Inflammatory macrophage (primary cell): ENCODE data around the gene AQP9.
"Not testable (repeated sequence)": the region's sequence is repeated elsewhere in the genome, so short reads cannot be mapped to it uniquely, and the experiment has no call there.

Experiments used
- DNase-seq, 2 donors: peaks; one replicate each; pipeline ENCODE4 v3.0.0-alpha.2; 2020 to 2022
- total RNA-seq, 18 experiments: gene quantifications; one replicate each; lab custom pipeline; 2026; ENCODE audit warnings: mixed read lengths in 6 of 18, inconsistent platforms in 2 of 18; lab: John Stamatoyannopoulos, UW

AQP9 gene
- total RNA-seq: 324 to 2,003 (median 653) reads per million in 18 experiments

GRCh38 chr15:58138106-58138505 is at the start of gene AQP9:
AQP9 (plus strand) TSS chr15:58138381; CDS start chr15:58138566, 185 bp downstream.
- DNase-seq: peak; percentile 67 to 72

GRCh38 chr15:58095415-58095814 is 42.8 kb upstream of the AQP9 start:
- no peak for DNase-seq

GRCh38 chr15:58096529-58097084 is 41.6 kb upstream of the AQP9 start:
- DNase-seq: no peak

- no peak for DNase-seq
Observed at GRCh38 chr15:58103482-58103881, 34.7 kb upstream of the AQP9 start.

GRCh38 chr15:58108117-58108516 is 30.1 kb upstream of the AQP9 start:
- DNase-seq: no peak

- peak; percentile 94 to 95 for DNase-seq
Observed at GRCh38 chr15:58109419-58109818, 28.8 kb upstream of the AQP9 start.

GRCh38 chr15:58110999-58111717 is 27.0 kb upstream of the AQP9 start:
- no peak for DNase-seq

- no peak for DNase-seq
Observed at GRCh38 chr15:58111718-58112104, 26.5 kb upstream of the AQP9 start.

GRCh38 chr15:58113358-58113757 is 24.8 kb upstream of the AQP9 start:
- DNase-seq: not testable (repeated sequence)

- no peak for DNase-seq
Observed at GRCh38 chr15:58114388-58114787, 23.8 kb upstream of the AQP9 start.

- DNase-seq: peak; percentile 51 to 66
Observed at GRCh38 chr15:58114812-58115211, 23.4 kb upstream of the AQP9 start.

- DNase-seq: peak in 1 of 2 donors; percentile 9
Observed at GRCh38 chr15:58115692-58116091, 22.5 kb upstream of the AQP9 start.

GRCh38 chr15:58117619-58118018 is 20.6 kb upstream of the AQP9 start:
- DNase-seq: no peak

- DNase-seq: no peak
Observed at GRCh38 chr15:58118272-58118671, 19.9 kb upstream of the AQP9 start.

- DNase-seq: no peak
Observed at GRCh38 chr15:58119016-58119415, 19.2 kb upstream of the AQP9 start.

GRCh38 chr15:58124585-58124984 is 13.6 kb upstream of the AQP9 start:
- no peak for DNase-seq

- no peak for DNase-seq
Observed at GRCh38 chr15:58125333-58125732, 12.8 kb upstream of the AQP9 start.

GRCh38 chr15:58134886-58135285 is 3.3 kb upstream of the AQP9 start:
- no peak for DNase-seq

- DNase-seq: no peak
Observed at GRCh38 chr15:58135511-58136174, 2.5 kb upstream of the AQP9 start.

GRCh38 chr15:58136731-58137130 is 1.4 kb upstream of the AQP9 start:
- DNase-seq: no peak

GRCh38 chr15:58137686-58138085 is 495 bp upstream of the AQP9 start:
- DNase-seq: no peak

GRCh38 chr15:58139276-58139988 is 1.3 kb downstream of the AQP9 start:
- peak in 1 of 2 donors; percentile 5 for DNase-seq

GRCh38 chr15:58139989-58140522 is 1.9 kb downstream of the AQP9 start:
- DNase-seq: peak; percentile 84 to 96
